CD4-positive, alpha-beta T cell treated with Interleukin-2 at 100 ng/mL for 4 hours (primary cell): ENCODE measurements around the gene TYK2.
"Not testable (repeated sequence)": the region's sequence is repeated elsewhere in the genome, so short reads cannot be mapped to it uniquely, and the experiment has no call there.

ENCODE experiments used
- DNase-seq: peaks from one replicate; pipeline ENCODE4 v3.0.0-alpha.2; 2020; ENCODE audit warnings: low spot score

Gene TYK2

DNA sequence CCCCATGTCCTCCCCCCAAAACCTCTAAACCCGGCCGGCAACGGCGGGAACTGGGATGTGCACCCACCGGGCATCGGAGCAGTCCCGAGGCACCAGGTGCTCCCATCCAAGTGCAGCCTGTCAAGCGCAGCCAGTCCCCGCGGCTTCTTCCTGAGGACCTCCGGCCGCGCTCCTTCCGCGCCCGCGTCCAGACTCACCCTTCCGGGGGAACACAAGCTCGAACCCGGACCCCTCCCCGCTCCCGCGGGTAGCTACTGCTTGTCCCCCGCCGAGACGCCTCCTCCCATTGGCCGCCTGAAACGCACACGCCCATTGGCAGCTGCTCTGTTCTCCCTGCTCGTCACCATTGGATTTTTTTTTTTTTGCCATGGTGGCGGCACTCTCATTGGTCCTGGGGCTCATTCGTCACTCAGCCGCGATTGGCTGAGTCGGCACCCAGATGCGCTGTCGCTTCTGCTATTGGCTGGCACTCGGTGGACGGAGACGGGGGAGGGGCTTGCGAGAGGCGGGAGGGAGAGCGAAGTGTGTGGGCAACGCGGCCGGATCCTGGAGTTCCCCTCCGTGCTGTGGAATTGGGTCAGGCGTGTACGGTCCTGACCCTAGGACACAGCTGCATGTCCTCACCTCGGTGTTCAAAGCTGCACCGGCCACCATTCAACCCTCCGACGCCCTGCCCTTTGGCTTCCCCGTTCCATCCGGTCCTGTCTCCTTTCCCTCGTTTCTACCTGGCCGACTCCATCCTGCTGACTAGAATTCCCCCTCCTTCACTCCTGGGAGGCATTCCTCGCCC lies at the start of gene TYK2:
Gene TYK2 (minus strand): TSS at position 260 of the 790 bp plus-strand sequence. CDS start 2,166 bp downstream, outside the sequence.
- DNase-seq, result peak; percentile 97

DNA sequence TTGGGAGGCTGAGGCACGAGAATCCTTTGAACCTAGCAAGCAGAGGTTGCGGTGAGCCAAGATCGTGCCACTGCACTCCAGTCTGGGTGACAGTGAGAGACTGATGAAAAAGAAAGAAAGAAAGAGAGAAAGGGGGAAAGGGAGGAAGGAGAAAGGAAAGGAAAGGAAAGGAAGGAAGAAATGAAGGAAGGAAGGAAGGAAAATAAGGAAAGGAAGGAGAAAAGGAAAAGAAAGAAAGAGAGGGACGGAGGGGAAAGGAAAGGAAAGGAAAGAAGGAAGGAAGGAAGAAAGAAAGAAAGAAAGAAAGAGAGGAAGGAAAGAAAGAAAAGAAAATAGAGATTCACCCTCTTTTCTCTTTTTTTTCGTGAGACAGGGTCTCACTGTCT lies 48.6 kb upstream of the TYK2 start:
- no peak for DNase-seq

DNA sequence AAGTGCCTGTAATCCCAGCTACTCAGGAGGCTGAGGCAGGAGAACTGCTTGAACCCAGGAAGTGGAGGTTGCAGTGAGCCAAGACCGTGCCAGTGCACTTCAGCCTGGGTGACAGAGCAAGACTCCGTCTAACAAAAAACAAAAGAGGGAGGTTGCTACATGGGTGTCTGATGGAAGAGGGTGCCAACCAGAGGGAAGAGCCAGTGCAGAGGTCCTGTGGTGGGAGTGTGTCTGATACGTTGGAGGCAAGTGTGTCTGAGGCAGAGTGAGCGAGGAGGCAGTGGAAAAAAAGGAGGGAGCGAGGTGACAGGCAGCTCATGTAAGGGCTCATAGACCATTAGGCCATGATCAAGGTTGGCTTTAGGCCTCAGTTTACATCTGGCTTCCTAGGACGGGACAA lies 46.8 kb upstream of the TYK2 start:
- no peak for DNase-seq

- DNase-seq, result peak; percentile 58
These were observed 43.8 kb upstream of the TYK2 start for GRCh38 chr19:10424011-10424637.

- no peak for DNase-seq
These were observed 42.5 kb upstream of the TYK2 start for GRCh38 chr19:10422846-10423245.

DNA sequence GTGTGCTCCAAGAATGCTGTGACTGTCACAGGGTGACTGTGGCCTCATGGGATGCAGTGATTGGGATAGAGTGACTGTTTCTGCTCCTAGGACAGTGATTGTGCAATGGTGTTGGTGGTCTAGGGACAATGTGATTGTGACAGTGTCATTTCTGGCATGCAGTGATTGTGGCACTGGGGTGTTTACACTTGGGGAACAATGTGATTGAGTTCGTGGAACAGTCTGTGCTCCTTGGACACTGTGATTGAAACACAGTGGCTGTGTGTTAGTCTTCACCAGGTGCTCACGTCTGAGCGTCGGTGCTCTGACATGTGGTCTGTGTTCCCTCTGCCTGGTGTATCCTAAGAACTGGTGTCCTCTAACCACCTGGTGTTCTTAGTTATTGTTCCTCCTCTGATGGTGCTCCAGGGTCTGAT lies 41.7 kb upstream of the TYK2 start:
- no peak for DNase-seq

DNA sequence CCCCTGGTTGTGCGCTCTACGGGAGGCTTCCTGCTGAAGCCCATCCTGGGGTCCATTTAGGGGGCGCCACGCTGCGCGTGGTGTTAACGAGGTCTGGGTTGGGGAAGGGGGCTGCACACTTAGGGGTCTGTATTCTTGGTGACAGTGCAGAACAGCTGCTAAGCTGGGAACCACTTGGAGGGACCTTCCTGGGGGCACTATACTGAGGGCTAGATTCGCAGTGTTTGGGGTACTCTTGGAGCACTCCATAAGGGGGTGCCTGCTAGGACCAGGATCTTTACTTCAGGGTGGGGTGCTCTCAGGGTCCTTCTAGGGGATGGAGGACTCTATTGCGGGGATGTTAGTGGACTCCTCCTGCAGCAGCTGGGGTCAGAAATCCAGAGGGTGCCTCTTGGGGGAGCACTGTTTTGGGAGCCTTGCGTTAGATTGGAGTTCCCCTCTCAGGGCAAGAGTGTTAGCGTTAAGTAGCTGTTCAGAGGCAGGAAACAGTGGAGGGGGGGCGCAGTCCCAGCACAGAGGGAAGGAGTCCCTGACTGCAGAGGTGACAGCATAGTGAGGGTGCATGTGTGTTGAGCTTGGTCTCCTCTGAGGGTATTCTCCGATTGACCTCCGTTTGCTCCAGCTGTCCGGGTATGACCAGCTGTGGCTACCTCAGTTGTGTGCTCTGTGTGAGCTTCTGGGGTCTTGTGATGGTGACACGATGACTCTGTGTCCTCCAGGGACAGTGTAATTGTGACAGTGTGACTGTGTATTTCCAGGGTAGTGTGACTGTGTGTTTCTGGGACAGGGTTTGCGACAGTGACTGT lies 41.1 kb upstream of the TYK2 start:
- DNase-seq, result no peak

DNA sequence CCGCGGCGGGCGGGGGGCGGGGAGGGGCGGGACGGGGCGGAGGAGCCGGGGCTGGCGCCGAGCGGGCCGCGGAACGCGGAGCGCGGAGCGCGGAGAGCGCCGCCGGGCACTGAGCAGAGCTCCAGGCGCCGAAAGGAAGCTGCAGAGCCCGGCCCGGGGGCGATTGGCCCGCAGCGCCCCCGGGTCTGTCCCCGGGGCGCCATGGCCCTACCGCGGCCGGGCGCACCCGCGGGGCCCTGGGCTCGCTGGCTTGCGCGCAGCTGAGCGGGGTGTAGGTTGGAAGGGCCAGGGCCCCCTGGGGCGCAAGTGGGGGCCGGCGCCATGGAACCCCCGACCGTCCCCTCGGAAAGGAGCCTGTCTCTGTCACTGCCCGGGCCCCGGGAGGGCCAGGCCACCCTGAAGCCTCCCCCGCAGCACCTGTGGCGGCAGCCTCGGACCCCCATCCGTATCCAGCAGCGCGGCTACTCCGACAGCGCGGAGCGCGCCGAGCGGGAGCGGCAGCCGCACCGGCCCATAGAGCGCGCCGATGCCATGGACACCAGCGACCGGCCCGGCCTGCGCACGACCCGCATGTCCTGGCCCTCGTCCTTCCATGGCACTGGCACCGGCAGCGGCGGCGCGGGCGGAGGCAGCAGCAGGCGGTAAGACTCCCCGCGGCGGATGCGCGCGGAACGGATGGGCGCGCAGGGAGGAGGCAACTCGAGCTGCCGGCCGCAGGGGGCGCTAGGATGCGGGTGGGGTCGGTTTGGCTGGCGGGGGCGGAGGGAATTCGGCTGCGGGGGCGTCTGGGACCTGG lies 40.3 kb upstream of the TYK2 start, which contains the start of gene PDE4A:
Gene PDE4A (plus strand): TSS at position 95 of the 796 bp plus-strand sequence. CDS start 227 bp downstream, at position 322.
- no peak for DNase-seq

- DNase-seq, result no peak
These were observed 39.5 kb upstream of the TYK2 start for GRCh38 chr19:10419646-10420443.

DNA sequence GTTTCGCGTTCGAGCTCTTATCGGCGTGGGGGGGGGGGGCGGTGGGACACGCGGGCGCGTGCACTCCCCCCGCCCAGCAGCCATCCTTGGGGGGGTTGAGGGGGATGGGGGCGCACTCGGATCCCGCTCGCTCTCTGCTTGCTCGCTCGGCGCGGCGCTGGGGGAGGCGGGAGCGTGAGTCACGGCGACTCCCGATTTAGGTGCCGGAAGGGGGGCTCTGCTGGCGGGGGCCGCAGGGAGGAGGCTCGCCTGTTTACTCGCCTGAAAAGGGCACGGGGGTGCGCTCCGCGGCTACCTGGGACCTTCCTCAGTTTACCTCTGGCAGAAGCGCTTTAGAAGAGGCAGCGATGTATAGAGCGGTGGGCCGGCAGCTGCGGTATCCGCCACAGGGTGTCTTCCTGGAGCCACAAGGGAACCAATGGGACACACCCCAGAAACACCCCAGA lies 38.9 kb upstream of the TYK2 start:
- no peak for DNase-seq

DNA sequence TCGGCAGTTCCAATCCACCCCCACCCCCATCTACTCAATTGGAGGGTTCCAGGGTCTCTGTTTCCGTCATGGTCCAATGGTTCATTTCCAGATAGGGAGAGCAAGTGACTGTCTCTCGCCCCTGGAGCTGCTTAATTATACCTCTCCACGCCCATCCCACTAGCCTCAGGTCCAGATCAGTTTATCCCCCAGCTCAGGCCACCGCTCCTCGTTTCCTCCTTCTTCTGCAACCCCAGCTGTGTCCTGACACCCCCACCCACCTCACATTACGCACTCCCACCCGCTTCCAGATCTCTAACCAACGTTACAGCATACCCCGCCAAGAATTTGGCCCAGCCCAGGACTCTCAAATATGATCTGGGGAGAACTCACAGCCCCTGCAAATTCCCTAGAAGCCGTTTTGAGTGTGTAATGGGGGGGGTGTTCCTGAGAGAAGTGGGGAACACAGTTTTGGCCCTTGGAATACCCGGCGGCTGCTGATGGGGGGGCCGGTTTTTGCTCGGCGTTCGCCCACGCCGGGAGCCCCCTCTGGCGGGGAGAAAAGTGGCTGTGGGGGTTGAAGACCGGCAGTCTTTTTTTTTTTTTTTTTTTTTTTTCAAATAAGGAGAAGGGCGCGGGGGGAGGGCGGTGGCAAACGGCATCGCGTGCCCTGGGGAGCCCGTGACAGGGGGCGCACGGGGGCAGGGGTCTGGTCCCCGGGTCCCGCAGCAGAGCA lies 38.3 kb upstream of the TYK2 start:
- DNase-seq, result no peak

- no peak for DNase-seq
These were observed 37.8 kb upstream of the TYK2 start for GRCh38 chr19:10418235-10418484.

GRCh38 chr19:10417541-10418234 lies 37.3 kb upstream of the TYK2 start:
- DNase-seq, result no peak

DNA sequence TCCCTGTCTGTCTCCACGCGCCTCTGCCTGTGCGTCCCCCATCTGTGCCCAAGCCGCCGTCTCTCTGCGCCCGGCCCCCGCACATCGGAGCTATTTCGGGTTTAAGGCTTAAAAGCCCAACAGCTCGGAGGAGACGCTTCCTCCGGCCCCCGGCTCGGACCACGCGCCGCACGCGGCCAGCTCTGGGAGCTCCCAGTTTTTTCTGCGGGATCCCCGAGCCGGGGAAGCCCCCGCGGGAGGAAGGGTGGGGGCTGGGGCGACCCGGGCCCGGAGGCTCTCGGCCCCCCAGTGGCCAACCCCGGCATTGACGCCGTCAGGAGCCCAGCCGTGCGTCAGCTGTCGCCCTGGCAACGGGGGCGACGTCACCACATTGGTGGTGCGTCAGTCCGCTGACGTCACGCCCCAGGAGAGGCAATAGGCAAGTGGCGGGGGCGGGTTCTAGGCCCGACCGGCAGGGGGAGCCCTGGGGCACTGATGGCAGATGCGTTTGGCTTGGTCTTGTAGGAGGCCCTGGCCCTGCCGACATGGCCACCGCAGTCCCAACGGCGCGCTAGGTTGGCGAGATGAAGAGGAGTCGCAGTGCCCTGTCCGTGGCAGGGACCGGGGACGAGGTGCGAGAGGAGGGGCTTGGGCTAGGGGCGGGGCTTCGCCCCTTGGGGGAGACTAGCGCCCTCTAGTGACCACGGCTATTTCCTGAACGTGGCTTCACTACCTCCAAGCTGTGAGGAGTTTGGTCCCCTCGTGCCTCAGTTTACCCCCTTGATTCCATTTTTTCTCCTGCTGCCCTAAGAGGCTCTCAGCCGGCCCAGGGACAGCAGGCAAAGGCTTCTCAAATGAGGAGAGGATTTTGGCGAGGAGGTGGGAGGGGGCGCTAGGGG lies 36.2 kb upstream of the TYK2 start:
- DNase-seq, result peak; percentile 90

GRCh38 chr19:10416083-10416379 lies 35.7 kb upstream of the TYK2 start:
- no peak for DNase-seq

DNA sequence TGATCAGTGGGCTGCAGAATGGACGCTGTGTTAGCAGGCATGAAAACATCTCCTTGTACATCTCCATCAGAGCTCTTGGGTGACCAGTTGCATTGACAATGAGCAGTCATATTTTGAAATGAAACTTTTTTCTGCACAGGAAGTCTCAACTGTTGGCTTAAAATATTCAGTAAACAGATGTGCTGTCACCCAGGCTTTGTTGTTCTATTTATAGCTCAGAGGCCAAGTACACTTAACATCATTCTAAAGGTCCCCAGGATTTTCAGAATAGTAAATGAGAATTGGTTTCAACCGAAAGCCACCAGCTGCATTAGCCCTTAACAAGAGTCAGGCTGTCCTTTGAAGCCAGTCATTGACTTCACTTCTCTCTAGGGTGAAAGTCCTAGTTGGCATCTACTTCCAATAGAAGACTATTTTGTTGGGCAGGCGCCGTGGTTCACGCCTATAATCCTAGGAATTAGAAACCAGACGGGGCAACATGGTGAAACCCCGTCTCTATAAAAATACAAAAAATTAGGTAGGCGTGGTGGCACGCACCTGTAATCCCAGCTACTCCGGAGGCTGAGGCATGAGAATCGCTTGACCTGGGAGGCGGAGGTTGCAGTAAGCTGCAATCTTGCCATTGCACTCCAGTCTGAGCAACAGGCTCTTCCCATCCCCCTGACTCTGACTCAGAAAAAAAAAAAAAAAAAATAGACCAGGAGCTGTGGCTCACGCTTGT lies 32.0 kb upstream of the TYK2 start:
- DNase-seq, result peak; percentile 67

DNA sequence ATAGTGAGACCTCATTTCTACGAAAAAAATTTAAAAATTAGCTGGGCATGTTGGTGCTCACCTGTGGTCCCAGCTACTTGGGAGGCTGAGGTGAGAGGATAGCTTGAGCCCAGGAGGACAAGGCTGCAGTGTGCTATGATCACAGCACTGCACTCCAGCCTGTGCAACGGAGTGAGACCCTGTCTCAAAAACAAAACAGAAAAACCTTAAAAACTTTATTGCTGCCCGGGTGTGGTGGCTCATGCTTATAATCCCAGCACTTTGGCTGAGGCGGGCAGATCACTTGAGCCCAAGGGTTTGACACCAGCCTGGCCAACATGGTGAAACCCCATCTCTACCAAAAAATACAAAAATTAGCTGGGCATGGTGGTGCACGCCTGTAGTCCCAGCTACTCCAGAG lies 30.9 kb upstream of the TYK2 start:
- DNase-seq, result not testable (repeated sequence)

DNA sequence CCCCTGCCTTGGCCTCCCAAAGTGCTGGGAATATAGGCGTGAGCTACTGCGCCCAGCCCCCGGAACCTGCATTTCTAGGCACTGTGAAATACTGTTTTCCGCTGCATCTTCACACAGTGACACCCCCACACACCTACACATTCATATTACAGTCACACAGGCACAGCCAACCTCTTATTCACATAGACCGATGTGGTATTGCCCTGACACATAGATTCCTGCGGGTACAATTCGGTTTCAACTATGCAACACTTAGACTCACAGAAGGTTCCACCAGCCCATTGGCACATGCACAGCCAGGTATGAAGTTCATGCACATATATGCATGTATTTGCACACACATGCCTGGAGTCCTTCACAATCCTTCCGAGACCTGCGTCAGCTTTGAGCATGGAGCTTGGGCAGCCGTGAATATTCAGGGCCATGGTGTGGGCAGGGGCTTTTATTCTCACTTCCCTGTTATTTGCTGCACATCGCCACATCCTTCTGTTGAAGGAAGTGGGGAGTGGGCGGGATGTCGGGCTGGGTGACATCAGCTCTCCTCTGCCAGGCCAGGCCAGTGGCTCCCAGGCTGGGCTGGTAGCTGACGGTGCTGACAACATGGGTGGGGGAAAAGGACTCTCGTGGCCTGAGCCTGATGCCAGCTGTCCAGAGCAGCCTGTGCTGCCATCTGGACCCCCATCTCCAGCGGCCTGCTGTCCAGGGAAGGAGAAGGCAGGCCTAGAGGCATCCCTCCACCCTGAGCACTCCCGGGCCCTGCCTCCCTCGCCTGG lies 28.3 kb upstream of the TYK2 start:
- DNase-seq, result peak; percentile 72
